Endothelial cell (in vitro differentiated cells): ENCODE results near the gene TECPR2. TPM values are rescaled to one million over a fixed set of nuclear protein-coding genes. Genes with fewer than 3 reads are reported as not detected.

Source experiments
- DNase-seq: peaks from one replicate; pipeline ENCODE4 v3.0.0; 2021; ENCODE audit warnings: low spot score
- H3K27ac Mint-ChIP-seq: one replicate; pipeline ENCODE4 v1.8.0; 2021; ENCODE audit warnings: mixed read lengths, inconsistent platforms; ENCODE audit not compliant: unreplicated experiment
- H3K27me3 Mint-ChIP-seq: one replicate; pipeline ENCODE4 v1.8.0; 2021; ENCODE audit warnings: mild to moderate bottlenecking, moderate library complexity, mixed read lengths, inconsistent platforms; ENCODE audit not compliant: unreplicated experiment
- H3K36me3 Mint-ChIP-seq: one replicate; pipeline ENCODE4 v1.8.0; 2021; ENCODE audit warnings: mild to moderate bottlenecking, low read depth, mixed read lengths, inconsistent platforms; ENCODE audit not compliant: unreplicated experiment
- H3K4me1 Mint-ChIP-seq: one replicate; pipeline ENCODE4 v1.8.0; 2021; ENCODE audit warnings: mild to moderate bottlenecking, mixed read lengths, inconsistent platforms; ENCODE audit not compliant: unreplicated experiment
- H3K4me3 Mint-ChIP-seq: one replicate; pipeline ENCODE4 v1.8.0; 2021; ENCODE audit warnings: mild to moderate bottlenecking, mixed read lengths, inconsistent platforms; ENCODE audit not compliant: unreplicated experiment
- H3K9me3 Mint-ChIP-seq: one replicate; pipeline ENCODE4 v1.8.0; 2021; ENCODE audit warnings: mixed read lengths, inconsistent platforms; ENCODE audit not compliant: unreplicated experiment
- CTCF ChIP-seq: fragments of 200-600 bp; sonication (generic); IDR thresholded peaks from one replicate; pipeline ENCODE4 v1.5.0; 2021; ENCODE audit warnings: antibody characterized with exemption; ENCODE audit not compliant: unreplicated experiment
- total RNA-seq: library from RNA; stranded (reverse); fragmentation: NEBNext Ultra II Directional; extraction: Animal tissue kit (Norgen Biotek cat#: 25700); gene quantifications from one replicate; pipeline ENCODE4 v1.2.1, GENCODE V29; 2021; ENCODE audit not compliant: unreplicated experiment

TECPR2 gene
- total RNA-seq, 1 donor from 2014 or later = 28.9 TPM

- DNase-seq = no peak
- no peak overlapping the region for H3K4me3 Mint-ChIP-seq
- H3K27me3 Mint-ChIP-seq = no peaks in the 10 kb centered on the region
- TF ChIP-seq CTCF = no peak
- H3K27ac Mint-ChIP-seq = no peak overlapping the region
- no peaks in the 10 kb centered on the region for H3K4me1 Mint-ChIP-seq
- peaks cover 30% of the 10 kb centered on the region for H3K36me3 Mint-ChIP-seq
- H3K9me3 Mint-ChIP-seq = no peaks in the 10 kb centered on the region
Measured at GRCh38 chr14:102445066-102445465, 82.3 kb downstream of the TECPR2 start.

GRCh38 chr14:102445641-102446040 is 82.9 kb downstream of the TECPR2 start:
- H3K9me3 Mint-ChIP-seq = no peaks in the 10 kb centered on the region
- no peak for DNase-seq
- H3K27ac Mint-ChIP-seq = no peak overlapping the region
- H3K27me3 Mint-ChIP-seq = no peaks in the 10 kb centered on the region
- H3K4me3 Mint-ChIP-seq = no peak overlapping the region
- H3K4me1 Mint-ChIP-seq = no peaks in the 10 kb centered on the region
- no peak for TF ChIP-seq CTCF
- peaks cover 34% of the 10 kb centered on the region for H3K36me3 Mint-ChIP-seq

- DNase-seq = no peak
- H3K27ac Mint-ChIP-seq = no peak overlapping the region
- H3K9me3 Mint-ChIP-seq = no peaks in the 10 kb centered on the region
- TF ChIP-seq CTCF = no peak
- H3K27me3 Mint-ChIP-seq = no peaks in the 10 kb centered on the region
- no peaks in the 10 kb centered on the region for H3K4me1 Mint-ChIP-seq
- peaks cover 33% of the 10 kb centered on the region for H3K36me3 Mint-ChIP-seq
- H3K4me3 Mint-ChIP-seq = no peak overlapping the region
Measured at GRCh38 chr14:102450206-102451063, 87.7 kb downstream of the TECPR2 start.

- Mint-ChIP-seq H3K36me3 (peaks cover 30% of the 10 kb centered on the region), H3K27ac (no peak overlapping the region), H3K27me3 (peaks cover 3% of the 10 kb centered on the region), H3K4me3 (no peak overlapping the region), H3K4me1 (no peaks in the 10 kb centered on the region), H3K9me3 (no peaks in the 10 kb centered on the region)
- no peak for TF ChIP-seq CTCF
- DNase-seq = no peak
Measured at GRCh38 chr14:102451064-102451352, 88.3 kb downstream of the TECPR2 start.

- H3K27me3 Mint-ChIP-seq = peaks cover 3% of the 10 kb centered on the region
- peaks cover 32% of the 10 kb centered on the region for H3K36me3 Mint-ChIP-seq
- H3K27ac Mint-ChIP-seq = no peak overlapping the region
- no peak for TF ChIP-seq CTCF
- H3K9me3 Mint-ChIP-seq = no peaks in the 10 kb centered on the region
- DNase-seq = no peak
- no peaks in the 10 kb centered on the region for H3K4me1 Mint-ChIP-seq
- no peak overlapping the region for H3K4me3 Mint-ChIP-seq
Measured at GRCh38 chr14:102452302-102452701, 89.6 kb downstream of the TECPR2 start.
